CD4-positive, alpha-beta T cell treated with Interferon alpha-2 for 1 hour (primary cell): ENCODE measurements around the gene ACAP3.
A peak's percentile ranks its signal among the peaks of the same experiment; 100 is the strongest.

ENCODE experiments used
- DNase-seq, 2 donors: peaks; one replicate each; pipeline ENCODE4 v3.0.0-alpha.2; 2020 to 2022

Gene ACAP3

GRCh38 chr1:1307923-1308755, at the start of gene ACAP3, which contains the start of gene PUSL1:
TSS of gene ACAP3 (minus strand) at chr1:1307930. CDS start at chr1:1307815, 115 bp downstream.
TSS of gene PUSL1 (plus strand) at chr1:1308597. CDS start at chr1:1308644, 47 bp downstream.
- DNase-seq, result peak; percentile 89 to 93

GRCh38 chr1:1356796-1357401, 49.2 kb upstream of the ACAP3 start:
- no peak for DNase-seq

- DNase-seq, result no peak
These were observed 48.6 kb upstream of the ACAP3 start for GRCh38 chr1:1356166-1356795.

GRCh38 chr1:1355416-1355815, 47.7 kb upstream of the ACAP3 start:
- no peak for DNase-seq

GRCh38 chr1:1354271-1355247, 46.8 kb upstream of the ACAP3 start:
- DNase-seq, result peak in 1 of 2 donors; percentile 33

- DNase-seq, result no peak
These were observed 45.8 kb upstream of the ACAP3 start for GRCh38 chr1:1353389-1354151.

- no peak for DNase-seq
These were observed 45.2 kb upstream of the ACAP3 start for GRCh38 chr1:1352786-1353388.

GRCh38 chr1:1351511-1352427, 44.0 kb upstream of the ACAP3 start:
- no peak for DNase-seq

GRCh38 chr1:1349256-1350012, 41.7 kb upstream of the ACAP3 start, which contains the start of gene DVL1:
TSS of gene DVL1 (minus strand) at chr1:1349418. CDS start at chr1:1349065, 353 bp downstream.
- peak; percentile 75 to 76 for DNase-seq

- no peak for DNase-seq
These were observed 40.9 kb upstream of the ACAP3 start for GRCh38 chr1:1348420-1349255.

- DNase-seq, result no peak
These were observed 40.1 kb upstream of the ACAP3 start for GRCh38 chr1:1347663-1348419.

- no peak for DNase-seq
These were observed 39.4 kb upstream of the ACAP3 start for GRCh38 chr1:1347026-1347595.

- DNase-seq, result no peak
These were observed 38.8 kb upstream of the ACAP3 start for GRCh38 chr1:1346501-1346890.

- DNase-seq, result no peak
These were observed 38.2 kb upstream of the ACAP3 start for GRCh38 chr1:1345860-1346500.

GRCh38 chr1:1345384-1345783, 37.7 kb upstream of the ACAP3 start:
- DNase-seq, result no peak

- DNase-seq, result no peak
These were observed 37.1 kb upstream of the ACAP3 start for GRCh38 chr1:1344655-1345361.
